HT-29 (cell line): ENCODE measurements around the gene LCMT2. TPM values are rescaled to one million over a fixed set of nuclear protein-coding genes. Genes with fewer than 3 reads are reported as not detected.

Experiments
- DNase-seq: peaks from one replicate; pipeline ENCODE4 v3.0.0-alpha.2; 2015; ENCODE audit warnings: low spot score
- total RNA-seq: library from RNA; depleted of rRNA; stranded (reverse); fragments of >200 nt; shearing (Covaris generic); gene quantifications from 2 replicates; pipeline ENCODE4 v1.2.3, GENCODE V29; 2014; rRNA removed

LCMT2 gene, protein sequence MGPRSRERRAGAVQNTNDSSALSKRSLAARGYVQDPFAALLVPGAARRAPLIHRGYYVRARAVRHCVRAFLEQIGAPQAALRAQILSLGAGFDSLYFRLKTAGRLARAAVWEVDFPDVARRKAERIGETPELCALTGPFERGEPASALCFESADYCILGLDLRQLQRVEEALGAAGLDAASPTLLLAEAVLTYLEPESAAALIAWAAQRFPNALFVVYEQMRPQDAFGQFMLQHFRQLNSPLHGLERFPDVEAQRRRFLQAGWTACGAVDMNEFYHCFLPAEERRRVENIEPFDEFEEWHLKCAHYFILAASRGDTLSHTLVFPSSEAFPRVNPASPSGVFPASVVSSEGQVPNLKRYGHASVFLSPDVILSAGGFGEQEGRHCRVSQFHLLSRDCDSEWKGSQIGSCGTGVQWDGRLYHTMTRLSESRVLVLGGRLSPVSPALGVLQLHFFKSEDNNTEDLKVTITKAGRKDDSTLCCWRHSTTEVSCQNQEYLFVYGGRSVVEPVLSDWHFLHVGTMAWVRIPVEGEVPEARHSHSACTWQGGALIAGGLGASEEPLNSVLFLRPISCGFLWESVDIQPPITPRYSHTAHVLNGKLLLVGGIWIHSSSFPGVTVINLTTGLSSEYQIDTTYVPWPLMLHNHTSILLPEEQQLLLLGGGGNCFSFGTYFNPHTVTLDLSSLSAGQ
- 10.5 and 12.9 TPM in 2 replicates for total RNA-seq

DNA sequence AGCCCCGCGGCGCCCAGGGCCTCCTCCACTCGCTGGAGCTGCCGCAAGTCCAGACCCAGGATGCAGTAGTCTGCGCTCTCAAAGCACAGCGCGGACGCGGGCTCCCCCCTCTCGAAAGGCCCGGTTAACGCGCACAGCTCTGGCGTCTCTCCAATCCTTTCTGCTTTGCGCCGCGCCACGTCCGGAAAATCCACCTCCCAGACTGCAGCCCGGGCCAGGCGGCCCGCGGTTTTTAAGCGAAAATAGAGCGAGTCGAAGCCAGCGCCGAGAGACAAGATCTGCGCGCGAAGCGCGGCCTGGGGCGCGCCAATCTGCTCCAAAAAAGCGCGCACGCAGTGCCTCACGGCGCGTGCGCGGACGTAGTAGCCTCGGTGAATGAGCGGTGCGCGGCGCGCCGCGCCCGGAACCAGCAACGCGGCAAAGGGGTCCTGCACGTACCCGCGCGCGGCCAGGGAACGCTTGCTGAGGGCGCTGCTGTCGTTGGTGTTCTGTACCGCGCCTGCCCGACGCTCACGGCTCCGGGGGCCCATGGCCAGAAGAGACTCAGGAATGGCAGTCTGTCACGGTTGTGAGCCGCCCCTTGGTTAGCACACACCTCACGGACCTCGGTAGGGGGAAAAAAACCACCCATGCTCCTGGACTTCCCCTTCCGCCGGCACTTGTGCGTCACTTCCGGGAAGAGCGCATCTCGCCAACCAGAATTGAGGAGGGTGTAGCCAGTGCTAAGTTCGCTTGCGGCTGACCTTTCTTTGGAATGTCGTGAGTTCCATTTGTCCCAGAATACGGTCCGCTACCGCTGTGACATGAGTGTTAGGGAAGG is at the start of gene LCMT2:
LCMT2 (minus strand) TSS at position 614 of the 820 bp plus-strand sequence; CDS start at position 530, 84 bp downstream.
- peak; percentile 98 for DNase-seq

DNA sequence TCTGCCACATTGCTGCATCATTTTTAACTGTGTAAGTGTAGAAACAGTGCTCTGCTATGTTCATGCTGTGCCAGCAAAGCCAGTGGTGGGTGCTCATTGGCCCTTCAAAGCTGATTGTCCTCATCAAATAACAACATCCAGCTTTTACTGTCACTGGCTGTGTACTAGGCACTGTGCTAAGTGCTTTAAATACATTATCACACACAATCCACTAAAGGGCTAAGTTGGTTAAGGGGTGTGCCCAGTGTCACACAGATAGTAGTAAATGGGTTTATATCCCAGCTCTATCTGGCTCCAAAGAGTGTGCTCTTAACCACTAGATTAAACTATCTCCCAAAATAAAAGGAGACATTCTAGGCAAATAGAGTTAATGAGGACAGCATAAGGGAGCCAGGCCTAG is 48.2 kb upstream of the LCMT2 start:
- no peak for DNase-seq

DNA sequence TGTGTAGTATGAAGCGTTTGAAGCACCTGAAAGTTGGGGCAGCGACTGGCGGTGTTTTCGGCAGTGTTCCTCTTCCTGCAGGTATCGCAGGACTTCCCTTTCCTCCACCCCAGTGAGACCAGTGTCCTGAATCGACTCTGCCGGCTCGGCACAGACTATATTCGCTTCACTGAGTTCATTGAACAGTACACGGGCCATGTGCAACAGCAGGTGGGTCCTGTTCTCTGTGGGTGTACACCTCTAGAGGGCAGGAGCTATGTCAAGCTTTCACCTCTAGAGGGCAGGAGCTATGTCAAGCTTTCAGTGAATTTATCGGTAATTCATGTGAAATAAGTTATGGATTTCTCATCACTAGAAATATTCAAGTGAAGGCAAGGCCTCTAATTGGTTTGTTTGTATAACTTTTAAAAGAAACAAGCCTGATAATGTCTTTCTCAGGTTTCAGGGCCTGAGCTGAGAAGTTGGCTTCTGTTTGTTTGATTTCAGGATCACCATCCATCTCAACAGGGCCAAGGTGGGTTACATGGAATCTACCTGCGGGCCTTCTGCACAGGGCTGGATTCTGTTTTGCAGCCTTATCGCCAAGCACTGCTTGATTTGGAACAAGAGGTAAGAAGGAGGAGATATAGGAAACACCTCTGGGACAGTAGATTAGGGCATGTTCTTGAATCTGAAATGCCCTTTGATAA is 45.8 kb upstream of the LCMT2 start:
- DNase-seq = peak; percentile 70

DNA sequence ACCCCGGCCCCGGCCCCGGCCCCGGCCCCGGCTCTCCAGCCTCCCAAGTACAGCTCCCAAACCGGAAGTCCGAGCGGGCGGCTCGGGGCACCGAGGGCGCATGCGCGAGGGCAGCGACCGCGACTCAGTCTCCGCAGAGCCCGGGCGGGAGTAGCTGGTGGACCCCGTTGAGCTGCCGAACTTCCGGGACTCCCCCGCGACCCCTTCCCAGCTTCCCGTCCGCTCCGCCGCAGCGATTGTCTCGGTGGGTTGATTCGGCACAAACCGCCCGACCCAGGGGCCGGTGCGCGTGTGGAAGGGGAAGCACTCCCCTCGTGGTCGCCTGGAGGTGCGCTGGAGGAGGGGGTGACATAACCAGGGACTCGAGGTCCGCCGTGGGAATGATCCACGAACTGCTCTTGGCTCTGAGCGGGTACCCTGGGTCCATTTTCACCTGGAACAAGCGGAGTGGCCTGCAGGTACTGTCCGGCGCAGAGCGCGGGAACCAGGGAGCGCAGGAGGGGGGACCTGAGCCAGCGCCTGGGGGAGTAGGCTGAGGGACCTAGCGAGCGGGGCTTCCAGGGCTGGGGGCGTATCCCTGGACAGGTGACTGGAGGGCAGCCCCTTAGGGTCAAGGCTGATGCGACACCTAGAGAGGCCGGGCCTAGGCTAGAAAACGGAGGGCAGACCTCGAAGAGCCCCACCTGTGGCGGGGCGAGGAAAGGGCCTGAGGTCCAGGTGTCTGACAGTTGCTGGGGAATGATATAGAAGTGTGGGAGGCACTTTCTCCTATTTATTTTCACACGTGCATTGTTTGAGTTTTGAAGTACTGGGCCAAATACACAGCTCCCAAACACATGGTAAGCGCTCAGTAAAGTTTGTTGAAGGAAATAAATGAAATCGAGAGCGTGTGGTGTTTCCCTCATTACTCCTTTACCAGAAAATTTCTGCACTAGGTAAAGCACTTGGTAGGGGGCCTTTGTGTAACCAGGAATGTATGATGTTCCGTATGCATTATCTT is 40.9 kb upstream of the LCMT2 start, which contains the start of the genes TUBGCP4 and ZSCAN29:
TUBGCP4 (plus strand) TSS at position 127 of the 1,000 bp plus-strand sequence; CDS start at position 381, 254 bp downstream.
ZSCAN29 (minus strand) TSS at position 69 of the 1,000 bp plus-strand sequence. CDS start 1,130 bp downstream, outside the sequence.
- DNase-seq = peak; percentile 91

DNA sequence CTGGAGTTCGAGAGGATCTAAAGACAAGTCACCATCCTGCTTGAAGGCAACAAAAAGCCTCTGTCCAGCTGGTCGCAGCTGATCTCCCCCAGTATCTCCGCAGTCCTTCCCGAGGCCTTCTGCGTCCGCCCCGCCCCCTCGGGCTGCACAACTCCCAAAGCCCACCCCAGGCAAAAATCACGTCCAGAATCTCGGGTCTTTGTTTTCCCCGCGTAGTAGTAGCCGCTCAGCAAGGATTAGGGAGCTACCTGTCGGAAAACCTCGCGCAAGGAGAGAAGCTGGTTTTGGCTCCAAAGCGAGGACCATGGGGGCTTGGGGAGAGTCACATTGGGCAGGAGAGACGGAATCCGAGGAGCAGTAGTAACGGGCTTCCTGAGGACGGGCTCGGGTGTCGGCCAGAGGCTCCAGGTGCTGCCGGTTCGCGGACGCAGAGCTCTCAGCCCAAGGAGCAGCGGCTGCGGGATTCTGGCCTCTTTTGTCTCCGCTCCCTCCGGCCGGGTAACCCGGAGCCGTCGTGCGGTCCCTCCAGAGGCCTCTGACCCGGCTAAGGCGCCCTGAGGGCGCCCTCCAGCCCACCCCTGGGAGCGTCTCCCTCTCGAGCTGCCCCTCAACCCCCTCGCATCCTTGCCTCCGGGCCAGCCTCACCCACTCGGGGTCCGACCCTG is 40.1 kb upstream of the LCMT2 start:
- peak; percentile 40 for DNase-seq

DNA sequence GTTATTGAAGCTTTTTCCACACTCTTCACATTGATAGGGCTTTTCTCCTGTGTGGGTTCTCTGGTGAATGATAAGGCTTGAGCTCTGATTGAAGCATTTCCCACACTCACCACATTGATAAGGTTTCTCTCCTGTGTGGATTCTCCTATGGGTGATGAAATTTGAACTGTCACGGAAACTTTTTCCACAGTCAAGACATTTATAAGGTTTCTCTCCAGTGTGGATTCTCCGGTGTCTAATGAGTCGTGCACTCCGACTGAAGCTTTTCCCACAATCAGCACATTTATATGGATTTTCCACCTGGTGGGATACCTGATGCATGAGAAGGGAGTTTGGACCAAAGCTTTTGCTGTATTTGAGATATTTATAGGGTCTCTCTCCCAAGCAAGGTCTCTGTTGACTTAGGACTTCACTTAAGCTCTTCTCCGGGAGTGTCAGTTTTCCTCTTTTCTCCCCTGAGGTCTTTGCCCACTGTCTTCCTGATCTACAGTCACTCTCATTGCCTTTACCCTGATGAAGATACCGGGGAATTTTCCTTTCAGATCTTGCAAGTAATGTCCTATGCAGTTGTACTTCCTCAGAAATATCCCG is 31.0 kb upstream of the LCMT2 start:
- no peak for DNase-seq

DNA sequence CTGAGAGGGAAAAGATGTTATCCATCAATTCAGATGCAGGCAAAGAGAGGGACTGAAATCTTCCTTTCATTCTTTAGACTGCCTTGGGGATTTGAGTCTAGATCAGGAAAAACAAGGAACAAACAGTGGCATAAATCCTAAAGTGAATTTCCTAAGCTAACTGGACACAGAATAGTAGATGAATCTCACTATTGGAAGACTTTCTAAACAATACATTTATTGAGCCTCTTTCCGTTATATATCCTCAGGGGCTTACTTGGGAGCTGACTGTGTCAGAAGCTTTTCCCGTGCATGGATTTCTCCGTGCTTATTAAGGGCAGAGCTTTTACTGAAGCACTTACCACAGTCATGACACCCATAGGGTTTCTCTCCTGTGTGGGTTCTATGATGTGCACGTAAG is 30.4 kb upstream of the LCMT2 start:
- DNase-seq = no peak

DNA sequence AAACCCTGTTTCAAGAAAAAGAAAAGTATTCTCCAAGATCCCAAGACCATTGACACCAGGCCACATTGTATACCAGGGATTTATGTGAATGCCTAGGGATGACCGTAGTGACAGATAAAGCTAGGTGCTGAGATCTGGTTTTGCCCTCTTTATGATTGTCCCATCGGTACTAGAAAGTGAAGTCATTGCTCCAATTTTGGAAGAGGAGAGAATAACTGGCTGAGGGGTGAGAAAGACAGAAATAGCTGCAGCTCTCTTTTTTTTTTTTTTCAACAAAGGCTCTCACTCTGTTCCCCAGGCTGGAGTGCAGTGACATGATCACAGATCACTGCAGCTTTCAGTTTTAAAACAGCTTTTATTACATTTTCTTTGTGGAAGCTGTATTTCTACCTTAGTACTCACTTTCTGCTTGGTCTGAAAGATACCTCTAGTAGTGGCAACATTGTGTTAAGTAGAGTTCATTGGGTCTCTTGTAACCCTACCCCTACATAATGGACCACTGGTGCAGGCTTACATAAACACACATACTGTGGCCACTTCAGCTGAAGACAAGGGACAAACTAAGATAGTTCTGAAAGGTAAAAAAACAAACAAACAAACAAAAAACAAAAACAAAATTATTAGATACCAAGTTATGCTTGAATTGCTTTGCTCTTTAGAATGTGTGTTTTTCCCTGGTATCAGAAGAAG is 22.5 kb upstream of the LCMT2 start:
- no peak for DNase-seq

DNA sequence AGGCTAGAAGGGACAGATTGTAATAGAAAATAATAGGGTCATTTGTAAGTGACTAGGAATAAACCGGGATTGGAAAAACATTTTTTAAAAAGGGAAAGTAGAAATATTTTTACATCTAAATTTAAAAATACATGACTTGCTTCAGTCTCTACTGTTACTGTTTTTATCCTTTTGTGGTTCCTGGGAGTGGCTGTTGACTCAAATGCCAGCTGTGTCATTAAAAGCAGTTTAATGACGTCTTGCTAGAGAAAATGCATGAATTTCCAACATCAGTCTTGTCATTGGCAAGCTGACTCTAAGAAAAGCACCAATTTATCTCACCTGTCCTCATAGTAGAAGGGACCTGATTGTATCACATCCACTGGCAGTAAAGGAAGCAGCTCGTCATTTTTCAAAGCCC is 16.7 kb upstream of the LCMT2 start:
- no peak for DNase-seq

DNA sequence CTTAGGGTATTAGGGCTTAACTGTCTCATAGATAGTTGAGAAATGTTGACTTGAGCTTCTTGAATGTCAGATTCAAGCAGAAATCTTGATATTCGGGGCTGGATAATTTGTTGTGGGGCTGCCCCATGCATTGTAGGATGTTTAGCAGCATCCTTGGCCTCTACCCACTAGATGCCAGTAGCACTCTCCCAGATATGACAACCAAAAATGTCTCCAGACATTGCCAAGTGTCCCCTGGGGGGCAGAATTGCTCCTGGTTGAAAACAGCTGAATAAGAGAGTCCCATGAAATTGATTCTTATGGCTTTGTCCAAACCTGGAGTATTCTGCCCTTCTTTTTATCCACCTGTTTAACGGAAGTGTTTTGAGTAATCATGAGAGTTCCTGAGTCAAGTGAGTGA is 15.9 kb upstream of the LCMT2 start:
- DNase-seq = no peak

DNA sequence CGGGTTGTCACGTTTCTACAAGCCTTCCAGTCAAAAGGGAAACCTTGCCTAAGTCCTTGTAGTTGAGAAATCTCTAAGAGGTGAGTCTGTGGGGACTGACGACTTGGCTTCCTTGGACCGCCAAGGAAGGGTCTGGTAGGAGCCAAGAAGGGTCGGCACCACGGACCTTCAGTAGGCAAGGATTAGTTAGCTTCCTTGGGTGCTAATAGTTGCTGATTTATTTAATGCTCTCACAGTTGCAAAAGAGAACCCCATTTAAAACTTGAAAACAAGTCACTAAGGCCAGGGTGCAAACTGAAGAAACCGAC is 361 bp upstream of the LCMT2 start:
- DNase-seq = no peak

DNA sequence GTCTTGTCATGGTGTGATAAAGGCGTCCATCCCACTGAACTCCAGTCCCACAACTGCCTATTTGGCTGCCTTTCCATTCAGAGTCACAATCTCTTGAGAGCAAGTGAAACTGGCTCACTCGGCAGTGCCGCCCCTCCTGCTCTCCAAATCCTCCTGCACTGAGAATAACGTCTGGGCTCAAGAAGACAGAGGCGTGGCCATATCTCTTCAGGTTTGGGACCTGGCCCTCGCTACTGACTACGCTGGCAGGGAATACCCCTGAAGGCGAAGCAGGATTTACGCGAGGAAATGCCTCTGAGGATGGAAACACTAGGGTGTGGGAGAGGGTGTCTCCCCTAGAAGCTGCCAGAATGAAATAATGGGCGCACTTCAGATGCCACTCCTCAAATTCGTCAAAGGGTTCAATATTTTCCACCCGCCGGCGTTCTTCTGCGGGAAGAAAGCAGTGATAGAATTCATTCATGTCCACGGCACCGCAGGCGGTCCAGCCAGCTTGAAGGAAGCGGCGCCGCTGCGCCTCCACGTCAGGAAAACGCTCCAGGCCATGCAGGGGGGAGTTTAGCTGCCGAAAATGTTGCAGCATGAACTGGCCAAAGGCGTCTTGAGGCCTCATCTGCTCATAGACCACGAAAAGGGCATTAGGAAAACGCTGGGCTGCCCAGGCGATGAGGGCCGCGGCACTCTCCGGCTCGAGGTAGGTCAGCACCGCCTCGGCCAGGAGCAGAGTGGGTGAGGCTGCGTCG is 985 bp downstream of the LCMT2 start:
- DNase-seq = peak; percentile 11

DNA sequence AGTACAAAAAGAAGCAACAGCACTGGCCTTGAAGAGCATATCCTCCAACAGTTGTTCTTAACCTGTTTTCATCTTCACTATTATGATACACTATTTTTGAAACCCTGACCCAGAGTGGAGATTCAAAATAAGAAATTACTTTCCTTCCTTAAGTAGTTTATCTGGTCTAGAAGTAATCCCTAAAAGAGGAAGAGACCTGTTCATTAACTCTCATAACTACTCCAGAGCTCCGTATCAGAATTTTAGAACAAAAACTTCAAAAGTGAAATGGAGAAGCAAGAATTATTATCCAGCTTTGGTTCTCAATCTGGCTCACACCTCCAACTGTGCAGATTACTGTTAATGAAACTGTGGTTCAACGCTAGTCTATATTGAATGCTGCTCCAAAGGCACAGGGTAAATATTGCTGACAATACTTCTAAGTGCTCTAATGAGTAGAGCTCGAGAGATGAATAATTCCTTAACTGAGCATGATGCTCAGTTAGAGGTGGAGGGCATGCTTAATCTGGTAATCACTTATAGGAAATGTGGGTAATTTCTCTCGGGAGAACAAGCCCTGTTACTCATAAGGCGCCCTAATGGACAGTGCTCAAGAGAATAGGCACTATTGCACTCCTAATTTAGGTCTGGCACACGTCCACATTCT is 5.2 kb downstream of the LCMT2 start:
- no peak for DNase-seq

DNA sequence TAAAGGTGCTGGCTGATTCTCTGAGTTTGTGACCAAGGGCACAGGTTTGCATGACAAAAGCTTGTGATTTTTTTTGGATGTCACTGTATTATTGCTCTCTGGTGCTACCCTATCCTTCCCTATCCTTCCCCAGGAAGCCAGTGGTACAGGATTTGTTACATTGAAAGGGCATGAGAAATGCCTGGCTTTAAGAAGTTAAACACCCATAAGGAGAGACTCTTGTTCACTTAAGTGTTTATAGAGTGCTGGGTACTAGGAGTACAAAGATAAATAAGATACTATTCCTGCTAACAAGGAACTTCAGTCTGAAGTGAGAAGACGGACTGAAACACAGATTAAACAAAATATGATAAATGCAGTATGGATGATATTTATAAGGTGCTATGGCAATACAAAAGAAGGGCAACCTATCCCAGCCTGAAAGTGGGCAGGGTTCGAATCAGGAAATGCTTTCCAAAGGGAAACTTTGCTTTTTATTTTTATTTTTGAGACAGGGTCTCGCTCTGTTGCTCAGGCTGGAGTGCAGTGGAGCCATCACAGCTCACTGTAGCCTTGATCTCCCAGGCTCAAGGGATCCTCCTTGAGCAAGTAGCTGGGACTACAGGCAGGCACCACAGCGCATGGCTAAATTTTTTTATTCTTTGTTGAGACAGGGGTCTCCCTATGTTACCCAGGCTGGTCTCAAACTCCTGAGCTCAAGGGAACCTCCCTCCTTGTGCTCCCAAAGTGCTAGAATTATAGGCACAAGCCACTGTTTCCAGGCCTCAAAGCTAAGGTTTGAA is 11.2 kb downstream of the LCMT2 start:
- DNase-seq = no peak

DNA sequence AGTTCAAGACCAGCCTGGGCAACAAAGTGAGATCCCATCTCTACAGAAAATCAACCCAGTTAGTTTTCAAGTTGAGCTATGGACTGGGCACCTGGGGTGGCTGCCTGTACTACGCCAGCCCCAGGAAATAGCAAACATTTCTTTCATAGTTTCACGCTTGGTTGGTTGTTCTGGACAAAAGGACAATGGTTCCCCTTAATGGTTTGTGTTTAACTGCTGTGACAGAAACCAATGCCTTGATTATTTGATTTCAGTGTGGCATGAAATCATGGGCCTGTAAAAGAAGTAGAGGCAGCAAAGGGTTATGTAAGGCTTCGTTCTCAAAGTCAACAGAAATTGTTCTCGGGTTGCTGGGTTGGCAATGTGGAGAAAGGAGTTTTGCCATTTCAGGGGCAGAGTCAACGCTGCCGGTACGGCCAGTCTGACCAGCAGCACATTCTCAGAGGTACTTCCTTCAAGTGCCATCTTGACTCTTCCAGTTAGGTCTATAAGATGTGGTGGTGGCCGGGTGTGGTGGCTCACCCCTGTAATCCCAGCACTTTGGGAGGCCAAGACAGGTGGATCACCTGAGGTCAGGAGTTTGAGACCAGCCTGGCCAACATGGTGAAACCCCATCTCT is 12.7 kb downstream of the LCMT2 start:
- no peak for DNase-seq

DNA sequence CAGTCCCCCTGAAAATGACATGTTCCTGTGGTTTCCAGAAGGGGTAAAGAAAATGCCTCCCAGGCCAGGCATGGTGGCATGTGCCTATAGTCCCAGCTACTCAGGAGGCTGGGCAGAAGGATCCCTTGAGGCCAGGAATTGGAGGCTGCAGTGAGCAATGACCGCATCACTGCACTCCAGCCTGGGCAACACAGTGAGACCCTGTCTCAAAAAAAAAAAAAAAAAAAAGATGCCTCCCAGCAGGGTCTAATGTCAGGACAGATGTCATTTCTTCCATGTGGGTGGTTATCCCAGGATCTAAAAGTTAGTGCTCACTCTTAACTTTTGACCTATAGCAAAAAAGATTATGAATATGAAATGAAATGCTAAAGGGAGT is 13.4 kb downstream of the LCMT2 start:
- no peak for DNase-seq
